Activated CD4-positive, alpha-beta T cell treated with anti-CD3 and anti-CD28 coated beads, Interleukin-2, Interleukin-4, amounts not matched to agents 100 ng/mL and 50 ng/mL, durations not matched to agents 16 hours and 8 hours (primary cell): Measurements from ENCODE around the gene ATP6V1B1.

Experiments
- DNase-seq: peaks from one replicate; pipeline ENCODE4 v3.0.0-alpha.2; 2020; ENCODE audit warnings: low spot score

The ATP6V1B1 gene

GRCh38 chr2:70944111-70944690, 8.5 kb downstream of the ATP6V1B1 start:
- DNase-seq, result no peak

GRCh38 chr2:70946832-70947442, 11.2 kb downstream of the ATP6V1B1 start:
- peak; percentile 62 for DNase-seq

- peak; percentile 19 for DNase-seq
Observed at GRCh38 chr2:70947556-70948184, 12.0 kb downstream of the ATP6V1B1 start.

GRCh38 chr2:70948337-70949003, 12.8 kb downstream of the ATP6V1B1 start:
- DNase-seq, result peak; percentile 86

GRCh38 chr2:70949086-70949485, 13.4 kb downstream of the ATP6V1B1 start:
- DNase-seq, result no peak

GRCh38 chr2:70954886-70955285, 19.2 kb downstream of the ATP6V1B1 start:
- DNase-seq, result no peak

- DNase-seq, result no peak
Observed at GRCh38 chr2:70956141-70956540, 20.4 kb downstream of the ATP6V1B1 start.

- no peak for DNase-seq
Observed at GRCh38 chr2:70957798-70958197, 22.1 kb downstream of the ATP6V1B1 start.

GRCh38 chr2:70958759-70959158, 23.1 kb downstream of the ATP6V1B1 start:
- DNase-seq, result no peak

GRCh38 chr2:70959271-70959761, 23.6 kb downstream of the ATP6V1B1 start:
- DNase-seq, result no peak

GRCh38 chr2:70959851-70960832, 24.4 kb downstream of the ATP6V1B1 start:
- no peak for DNase-seq

GRCh38 chr2:70960833-70961647, 25.3 kb downstream of the ATP6V1B1 start:
- no peak for DNase-seq

- DNase-seq, result no peak
Observed at GRCh38 chr2:70961648-70961994, 25.9 kb downstream of the ATP6V1B1 start.

- DNase-seq, result no peak
Observed at GRCh38 chr2:70962211-70962884, 26.6 kb downstream of the ATP6V1B1 start.

- DNase-seq, result no peak
Observed at GRCh38 chr2:70962885-70963878, 27.5 kb downstream of the ATP6V1B1 start.

- DNase-seq, result no peak
Observed at GRCh38 chr2:70964133-70964532, 28.4 kb downstream of the ATP6V1B1 start.

GRCh38 chr2:70964596-70965386, 29.1 kb downstream of the ATP6V1B1 start:
- DNase-seq, result peak; percentile 76

- DNase-seq, result no peak
Observed at GRCh38 chr2:70965506-70965905, 29.8 kb downstream of the ATP6V1B1 start.
